Activated CD8-positive, alpha-beta T cell treated with anti-CD3 and anti-CD28 coated beads for 36 hours (primary cell): ENCODE measurements around the gene GLG1. TPM values are rescaled to one million over a fixed set of nuclear protein-coding genes. Genes with fewer than 3 reads are reported as not detected.

Experiments
- ATAC-seq: fragments of 200-7000 bp; cut with Tn5 transposase; one replicate; pipeline ENCODE4 v1.10.0; 2021; ENCODE audit warnings: mild to moderate bottlenecking, moderate library complexity
- CTCF ChIA-PET: fragments of 350-600 bp; sonication (Branson Sonifier 250); formaldehyde crosslinking; loops from one replicate; lab custom pipeline; 2021; ENCODE audit warnings: antibody characterized with exemption; lab: Charles Lee
- POLR2A ChIA-PET: fragments of 350-600 bp; sonication (Branson Sonifier 250); formaldehyde crosslinking; loops from one replicate; lab custom pipeline; 2021; ENCODE audit warnings: antibody characterized with exemption; lab: Charles Lee
- DNase-seq: peaks from one replicate; pipeline ENCODE4 v3.0.0-alpha.2; 2020
- H3K27ac Mint-ChIP-seq: one replicate; pipeline ENCODE4 v1.8.0; 2021; ENCODE audit warnings: mild to moderate bottlenecking, mixed read lengths
- H3K27me3 Mint-ChIP-seq: one replicate; pipeline ENCODE4 v1.8.0; 2021; ENCODE audit warnings: mixed read lengths
- H3K36me3 Mint-ChIP-seq: one replicate; pipeline ENCODE4 v1.8.0; 2021; ENCODE audit warnings: low read depth, mixed read lengths
- H3K4me1 Mint-ChIP-seq: one replicate; pipeline ENCODE4 v1.8.0; 2021; ENCODE audit warnings: low read depth, mixed read lengths
- H3K4me3 Mint-ChIP-seq: one replicate; pipeline ENCODE4 v1.8.0; 2021; ENCODE audit warnings: mild to moderate bottlenecking, moderate library complexity, mixed read lengths
- H3K9me3 Mint-ChIP-seq: one replicate; pipeline ENCODE4 v1.8.0; 2021; ENCODE audit warnings: mixed read lengths
- intact Hi-C: fragments of 100-400 bp; cut with micrococcal nuclease; formaldehyde crosslinking; loops from one replicate; pipeline ENCODE4 v1.10.0; 2022
- total RNA-seq, 2 experiments: library from RNA; stranded (reverse); gene quantifications; one replicate each; pipeline ENCODE4 v1.2.3, GENCODE V29; 2021
- TF ChIP-seq, protein P1 (sequence below): fragments of 200-600 bp; IDR thresholded peaks from one replicate; pipeline ENCODE4 v1.8.0; 2022; ENCODE audit warnings: antibody characterized with exemption, mild to moderate bottlenecking

The GLG1 gene
- total RNA-seq, 2 experiments from 2014 or later = 70.0 to 74.9 TPM

DNA sequence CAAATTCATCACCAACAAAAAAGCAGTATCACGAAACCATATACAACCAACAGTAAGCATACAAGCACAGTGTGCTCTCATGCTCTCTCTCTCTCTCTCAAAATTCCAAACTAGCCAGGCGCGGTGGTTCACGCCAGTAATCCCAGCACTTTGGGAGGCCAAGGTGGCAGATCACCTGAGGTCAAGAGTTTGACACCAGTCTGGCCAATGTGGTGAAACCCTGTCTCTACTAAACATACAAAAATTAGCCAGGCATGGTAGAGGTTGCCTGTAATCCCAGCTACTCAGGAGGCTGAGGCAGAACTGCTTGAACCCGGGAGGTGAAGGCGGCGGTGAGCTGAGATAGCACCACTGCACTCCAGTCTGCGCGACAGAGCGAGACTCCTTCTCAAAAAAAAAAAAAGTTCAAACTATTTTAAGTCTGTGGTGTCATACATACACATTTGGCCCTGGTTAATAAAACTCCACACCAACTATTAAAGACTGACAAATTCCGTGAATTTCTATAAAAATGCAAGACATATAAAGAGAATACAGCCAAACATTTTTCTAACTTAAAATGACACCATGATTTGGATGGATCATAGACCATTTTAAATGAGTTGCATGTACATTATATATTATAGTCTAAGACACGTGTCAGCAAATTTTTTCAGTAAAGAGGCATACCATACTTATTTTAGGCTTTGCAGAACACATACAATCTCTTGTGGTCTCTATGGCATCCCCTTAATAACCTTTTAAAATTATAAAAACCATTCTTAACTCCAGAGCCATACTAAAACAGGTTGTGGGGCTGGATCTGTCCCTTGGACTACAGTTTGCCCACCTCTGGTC lies 30.9 kb downstream of the GLG1 start:
- H3K27ac Mint-ChIP-seq = no peak overlapping the region
- CTCF ChIA-PET = interaction anchor here (0.6 kb wide), 1 partner anchor 88 kb away, joined by 3 read pairs; no protein-coding TSS in a partner anchor
- peaks cover 63% of the 10 kb centered on the region for H3K4me1 Mint-ChIP-seq
- ATAC-seq (no peak), DNase-seq (no peak)
- intact Hi-C loops = no loop called here
- H3K36me3 Mint-ChIP-seq = peaks cover 4% of the 10 kb centered on the region
- no peak overlapping the region for H3K4me3 Mint-ChIP-seq
- H3K27me3 Mint-ChIP-seq = no peaks in the 10 kb centered on the region
- no peaks in the 10 kb centered on the region for H3K9me3 Mint-ChIP-seq
- POLR2A ChIA-PET = no interaction called here
- TF ChIP-seq, protein P1, sequence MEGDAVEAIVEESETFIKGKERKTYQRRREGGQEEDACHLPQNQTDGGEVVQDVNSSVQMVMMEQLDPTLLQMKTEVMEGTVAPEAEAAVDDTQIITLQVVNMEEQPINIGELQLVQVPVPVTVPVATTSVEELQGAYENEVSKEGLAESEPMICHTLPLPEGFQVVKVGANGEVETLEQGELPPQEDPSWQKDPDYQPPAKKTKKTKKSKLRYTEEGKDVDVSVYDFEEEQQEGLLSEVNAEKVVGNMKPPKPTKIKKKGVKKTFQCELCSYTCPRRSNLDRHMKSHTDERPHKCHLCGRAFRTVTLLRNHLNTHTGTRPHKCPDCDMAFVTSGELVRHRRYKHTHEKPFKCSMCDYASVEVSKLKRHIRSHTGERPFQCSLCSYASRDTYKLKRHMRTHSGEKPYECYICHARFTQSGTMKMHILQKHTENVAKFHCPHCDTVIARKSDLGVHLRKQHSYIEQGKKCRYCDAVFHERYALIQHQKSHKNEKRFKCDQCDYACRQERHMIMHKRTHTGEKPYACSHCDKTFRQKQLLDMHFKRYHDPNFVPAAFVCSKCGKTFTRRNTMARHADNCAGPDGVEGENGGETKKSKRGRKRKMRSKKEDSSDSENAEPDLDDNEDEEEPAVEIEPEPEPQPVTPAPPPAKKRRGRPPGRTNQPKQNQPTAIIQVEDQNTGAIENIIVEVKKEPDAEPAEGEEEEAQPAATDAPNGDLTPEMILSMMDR = no peak

DNA sequence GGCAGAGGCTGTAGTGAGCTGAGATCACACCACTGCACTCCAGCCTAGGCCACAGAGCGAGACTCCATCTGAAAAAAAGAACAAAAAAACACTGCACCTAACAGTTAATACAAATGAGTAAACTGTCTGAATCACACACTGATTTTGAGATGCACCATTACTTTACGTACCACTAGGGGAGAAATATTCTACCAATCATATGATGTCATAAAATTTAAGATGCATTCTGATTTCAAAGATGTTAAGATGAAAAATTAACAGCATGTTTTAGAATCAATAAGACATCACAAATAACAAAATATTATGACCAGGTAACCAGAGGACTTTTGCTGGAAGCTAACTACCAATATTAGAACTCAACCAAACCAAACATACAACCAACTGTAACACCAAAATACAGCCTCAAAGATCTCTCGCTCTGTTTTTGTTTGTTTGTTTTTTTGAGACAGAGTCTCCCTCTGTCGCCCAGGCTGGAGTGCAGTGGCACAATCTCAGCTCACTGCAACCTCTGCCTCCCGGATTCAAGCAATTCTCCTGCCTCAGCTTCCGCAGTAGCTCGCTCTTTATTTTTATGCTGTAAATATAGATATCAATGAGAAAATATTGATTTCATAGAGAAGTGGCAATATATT lies 31.6 kb downstream of the GLG1 start:
- H3K4me3 Mint-ChIP-seq = no peak overlapping the region
- DNase-seq (no peak), ATAC-seq (no peak)
- peaks cover 63% of the 10 kb centered on the region for H3K4me1 Mint-ChIP-seq
- ChIA-PET CTCF (interaction anchor here (0.6 to 1.9 kb wide), 2 partner anchors 8 to 87 kb away, joined by 3 to 4 read pairs; no protein-coding TSS in a partner anchor), POLR2A (no interaction called here)
- H3K27ac Mint-ChIP-seq = peak overlapping the region; percentile 16
- intact Hi-C loops = no loop called here
- TF ChIP-seq, protein P1 = no peak
- peaks cover 4% of the 10 kb centered on the region for H3K36me3 Mint-ChIP-seq
- no peaks in the 10 kb centered on the region for H3K9me3 Mint-ChIP-seq
- H3K27me3 Mint-ChIP-seq = no peaks in the 10 kb centered on the region

DNA sequence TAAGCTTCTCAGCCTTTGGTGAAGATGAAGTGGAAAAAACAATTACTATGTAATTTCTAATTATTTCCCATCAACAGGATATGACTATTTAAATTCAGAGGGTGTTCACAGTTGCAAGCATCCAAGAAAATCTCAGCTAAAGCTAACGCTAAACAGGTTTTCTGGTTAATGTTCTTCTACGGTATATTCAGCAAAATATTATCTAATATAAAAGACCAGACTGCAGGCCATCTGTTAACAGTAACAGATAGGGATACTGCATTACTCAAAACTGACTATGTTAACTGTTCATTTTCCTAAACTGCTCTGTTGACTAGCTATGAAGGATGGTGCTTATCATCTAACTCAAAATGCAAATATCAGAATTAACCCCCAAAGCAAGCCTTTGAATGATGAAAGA lies 32.8 kb downstream of the GLG1 start:
- peaks cover 4% of the 10 kb centered on the region for H3K36me3 Mint-ChIP-seq
- ATAC-seq (no peak), DNase-seq (no peak)
- H3K27ac Mint-ChIP-seq = peak overlapping the region; percentile 16
- H3K4me1 Mint-ChIP-seq = peaks cover 67% of the 10 kb centered on the region
- no peaks in the 10 kb centered on the region for H3K27me3 Mint-ChIP-seq
- TF ChIP-seq, protein P1 = no peak
- intact Hi-C loops = no loop called here
- ChIA-PET CTCF (interaction anchor here (1.2 to 1.9 kb wide), 2 partner anchors 9 to 33 kb away, joined by 3 to 4 read pairs; partner anchors contain the start of gene GLG1), POLR2A (interaction anchor here (0.8 to 0.9 kb wide), 2 partner anchors 14 to 27 kb away, joined by 3 read pairs; no protein-coding TSS in a partner anchor)
- H3K9me3 Mint-ChIP-seq = no peaks in the 10 kb centered on the region
- H3K4me3 Mint-ChIP-seq = no peak overlapping the region

DNA sequence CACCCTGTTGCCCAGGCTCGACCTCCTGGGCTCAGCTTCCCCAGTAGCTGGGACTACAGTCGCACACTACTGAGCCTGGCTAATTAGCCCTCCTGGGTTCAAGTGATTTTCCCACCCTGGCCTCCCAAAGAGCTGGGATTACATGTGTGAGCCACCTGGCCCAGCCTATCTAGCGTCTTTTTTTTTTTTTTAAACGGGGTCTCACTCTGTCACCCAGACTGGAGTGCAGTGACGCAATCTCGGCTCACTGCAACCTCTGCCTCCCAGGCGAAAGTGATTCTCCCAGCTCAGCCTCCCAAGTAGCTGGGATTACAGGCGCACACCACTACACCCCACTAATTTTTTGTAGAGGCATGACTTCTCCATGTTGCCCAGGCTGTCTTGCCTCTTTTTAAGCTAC lies 33.3 kb downstream of the GLG1 start:
- intact Hi-C loops = no loop called here
- CTCF ChIA-PET = interaction anchor here (1.2 to 1.9 kb wide), 2 partner anchors 10 to 34 kb away, joined by 3 to 4 read pairs; partner anchors contain the start of gene GLG1
- peaks cover 4% of the 10 kb centered on the region for H3K36me3 Mint-ChIP-seq

More for the DNA sequence above, 33.3 kb downstream of the GLG1 start:
- H3K9me3 Mint-ChIP-seq = no peaks in the 10 kb centered on the region
- ATAC-seq (no peak), DNase-seq (no peak)
- POLR2A ChIA-PET = interaction anchor here (0.8 to 0.9 kb wide), 3 partner anchors 14 to 65 kb away, joined by 3 read pairs; no protein-coding TSS in a partner anchor
- H3K27me3 Mint-ChIP-seq = no peaks in the 10 kb centered on the region
- no peak overlapping the region for H3K4me3 Mint-ChIP-seq
- TF ChIP-seq, protein P1 = no peak
- H3K4me1 Mint-ChIP-seq = peaks cover 66% of the 10 kb centered on the region
- H3K27ac Mint-ChIP-seq = peak overlapping the region; percentile 16
